ENCODE measurements around the gene WDR93.

GRCh38 chr15:89660556-89660955, 30.1 kb upstream of the WDR93 start:
- TF ChIP-seq CTCF (IDR thresholded peaks at IDR 0.05) (no peak), ZFX (IDR thresholded peaks at IDR 0.05; ENCODE audit: borderline replicate concordance) (no peak)
